ENCODE data around the gene F12.

Gene F12

DNA sequence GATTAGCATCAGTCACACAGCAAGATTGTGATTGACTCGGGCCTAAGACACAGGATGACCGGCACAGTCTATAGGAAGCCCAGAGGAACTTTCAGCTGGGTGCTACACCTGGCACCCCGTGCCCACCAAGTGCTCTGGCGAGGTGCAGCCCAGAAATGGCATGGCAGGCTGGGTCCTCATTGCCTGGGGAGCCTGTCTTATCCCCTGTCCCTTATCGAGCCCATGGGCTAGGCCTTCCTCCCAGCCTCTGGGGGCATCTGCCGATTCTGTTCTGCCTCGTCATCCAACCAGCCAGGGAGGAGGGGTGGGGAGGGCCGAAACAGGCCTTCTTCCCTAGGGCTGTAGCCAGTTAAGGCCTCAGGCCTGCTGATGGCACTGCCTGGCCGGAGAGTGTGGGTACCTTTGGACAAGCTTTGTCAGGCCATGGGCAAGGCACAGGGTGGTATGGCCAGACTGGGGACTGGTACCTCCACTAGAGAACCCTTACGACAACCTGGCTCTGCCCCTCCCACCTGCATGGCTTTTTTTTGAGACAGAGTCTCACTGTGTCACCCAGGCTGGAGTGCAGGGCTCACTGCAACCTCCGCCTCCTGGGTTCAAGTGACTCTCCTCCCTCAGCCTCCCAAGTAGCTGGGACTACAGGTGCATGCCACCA lies 18.7 kb upstream of the F12 start:
- TF ChIP-seq, protein P1, sequence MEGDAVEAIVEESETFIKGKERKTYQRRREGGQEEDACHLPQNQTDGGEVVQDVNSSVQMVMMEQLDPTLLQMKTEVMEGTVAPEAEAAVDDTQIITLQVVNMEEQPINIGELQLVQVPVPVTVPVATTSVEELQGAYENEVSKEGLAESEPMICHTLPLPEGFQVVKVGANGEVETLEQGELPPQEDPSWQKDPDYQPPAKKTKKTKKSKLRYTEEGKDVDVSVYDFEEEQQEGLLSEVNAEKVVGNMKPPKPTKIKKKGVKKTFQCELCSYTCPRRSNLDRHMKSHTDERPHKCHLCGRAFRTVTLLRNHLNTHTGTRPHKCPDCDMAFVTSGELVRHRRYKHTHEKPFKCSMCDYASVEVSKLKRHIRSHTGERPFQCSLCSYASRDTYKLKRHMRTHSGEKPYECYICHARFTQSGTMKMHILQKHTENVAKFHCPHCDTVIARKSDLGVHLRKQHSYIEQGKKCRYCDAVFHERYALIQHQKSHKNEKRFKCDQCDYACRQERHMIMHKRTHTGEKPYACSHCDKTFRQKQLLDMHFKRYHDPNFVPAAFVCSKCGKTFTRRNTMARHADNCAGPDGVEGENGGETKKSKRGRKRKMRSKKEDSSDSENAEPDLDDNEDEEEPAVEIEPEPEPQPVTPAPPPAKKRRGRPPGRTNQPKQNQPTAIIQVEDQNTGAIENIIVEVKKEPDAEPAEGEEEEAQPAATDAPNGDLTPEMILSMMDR (IDR thresholded peaks at IDR 0.05): no peak

DNA sequence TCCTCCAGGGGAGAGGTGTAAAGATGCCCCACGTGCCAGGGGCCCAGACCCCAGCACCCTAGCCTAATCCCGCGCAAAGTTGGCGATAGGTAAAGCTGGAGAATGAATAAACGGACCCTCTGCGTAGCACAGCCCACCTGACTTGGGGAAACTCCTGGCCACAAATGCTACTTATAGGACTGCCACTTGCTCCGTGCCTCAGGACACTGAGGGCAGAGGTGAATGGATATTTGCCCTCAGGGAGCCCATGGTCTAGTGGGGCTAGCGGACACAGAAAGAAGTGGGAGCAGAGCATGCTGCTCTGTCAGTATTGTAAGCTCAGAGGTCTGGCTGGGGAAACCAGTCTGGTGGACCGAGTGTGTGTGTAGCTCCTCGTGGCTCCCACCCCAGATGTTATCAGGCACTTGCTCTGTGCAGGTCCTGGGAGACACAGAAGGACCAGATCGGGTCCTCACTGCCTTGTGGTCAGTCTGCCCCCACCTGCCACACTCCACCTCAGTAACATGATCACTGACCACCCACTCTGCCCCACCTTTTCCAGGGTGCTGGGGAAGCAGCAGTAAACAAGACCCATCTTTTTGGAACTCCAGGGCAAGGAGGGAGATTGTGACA lies 18.0 kb upstream of the F12 start:
- TF ChIP-seq, protein P1 (IDR thresholded peaks at IDR 0.05): no peak

DNA sequence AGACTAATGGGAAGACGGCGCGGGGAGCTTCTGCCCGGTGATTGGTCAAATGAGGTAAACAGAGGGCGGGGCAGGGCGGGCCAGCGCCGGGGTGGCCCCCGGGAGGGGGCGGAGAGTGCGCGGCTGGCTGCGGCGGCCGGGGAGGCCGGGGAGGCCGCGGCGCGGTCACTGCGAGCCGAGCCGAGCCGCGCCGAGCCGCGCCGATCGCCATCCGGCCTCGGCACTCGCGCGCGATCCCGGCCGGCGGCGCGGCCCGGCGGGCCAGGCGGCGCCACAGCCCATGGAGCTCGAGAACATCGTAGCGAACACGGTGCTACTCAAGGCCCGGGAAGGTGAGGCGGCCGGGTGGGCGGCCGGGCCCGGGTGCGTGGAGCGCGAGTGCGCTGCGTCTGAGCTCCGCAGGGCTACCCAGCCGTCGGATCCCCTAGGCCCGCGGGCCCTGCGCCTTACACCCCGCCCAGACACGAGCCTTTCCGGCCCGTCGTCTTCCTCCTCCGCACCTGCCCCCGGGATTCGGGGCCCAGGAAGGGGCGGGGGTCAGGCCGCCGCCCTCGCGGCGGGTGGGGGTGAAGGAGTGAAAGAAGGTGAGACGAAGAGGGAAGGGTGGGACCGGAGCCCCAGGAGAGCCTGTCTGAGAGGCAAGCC lies 17.3 kb upstream of the F12 start, which contains the start of gene GRK6:
GRK6 (plus strand) TSS at position 111 of the 645 bp plus-strand sequence; CDS start at position 281, 170 bp downstream.
- TF ChIP-seq, protein P1 (IDR thresholded peaks at IDR 0.05): no peak

DNA sequence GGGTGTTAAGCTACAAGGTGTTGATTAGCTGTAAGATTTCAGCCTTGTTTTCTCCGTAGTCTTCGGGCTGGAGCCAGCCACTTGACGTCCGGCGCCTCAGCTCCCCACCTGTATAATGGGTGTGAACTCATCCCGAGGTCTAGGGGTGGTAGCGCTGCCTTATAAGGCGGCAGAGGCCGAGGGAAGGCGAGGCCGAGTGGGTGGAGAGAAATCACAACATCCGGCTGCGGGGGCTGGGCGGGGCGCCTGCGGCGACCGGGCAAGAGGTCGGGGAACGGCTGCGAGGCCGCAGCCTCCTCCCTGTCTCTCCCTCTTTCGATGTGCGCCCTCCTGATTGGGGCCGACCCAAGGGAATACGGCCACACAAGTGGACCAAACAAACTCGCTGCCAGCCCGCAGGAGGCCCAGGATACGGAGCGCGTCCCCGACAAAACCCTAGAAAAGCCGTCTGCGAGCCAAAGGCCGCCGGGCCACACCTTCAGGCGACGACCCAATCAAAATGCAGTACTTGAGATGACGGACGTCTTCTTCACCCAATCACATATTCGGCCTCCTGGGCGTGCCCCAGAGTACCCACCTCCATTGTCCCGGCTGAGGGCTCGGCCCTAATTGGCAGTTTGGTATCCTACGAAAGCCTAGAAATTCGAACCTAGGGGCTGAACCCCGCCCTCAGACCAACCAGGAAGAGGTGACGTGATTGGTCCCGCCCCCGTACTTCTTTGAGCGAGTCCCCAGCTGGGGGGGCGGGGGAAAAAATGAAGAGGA lies 16.6 kb upstream of the F12 start:
- TF ChIP-seq, protein P1 (IDR thresholded peaks at IDR 0.05): no peak

DNA sequence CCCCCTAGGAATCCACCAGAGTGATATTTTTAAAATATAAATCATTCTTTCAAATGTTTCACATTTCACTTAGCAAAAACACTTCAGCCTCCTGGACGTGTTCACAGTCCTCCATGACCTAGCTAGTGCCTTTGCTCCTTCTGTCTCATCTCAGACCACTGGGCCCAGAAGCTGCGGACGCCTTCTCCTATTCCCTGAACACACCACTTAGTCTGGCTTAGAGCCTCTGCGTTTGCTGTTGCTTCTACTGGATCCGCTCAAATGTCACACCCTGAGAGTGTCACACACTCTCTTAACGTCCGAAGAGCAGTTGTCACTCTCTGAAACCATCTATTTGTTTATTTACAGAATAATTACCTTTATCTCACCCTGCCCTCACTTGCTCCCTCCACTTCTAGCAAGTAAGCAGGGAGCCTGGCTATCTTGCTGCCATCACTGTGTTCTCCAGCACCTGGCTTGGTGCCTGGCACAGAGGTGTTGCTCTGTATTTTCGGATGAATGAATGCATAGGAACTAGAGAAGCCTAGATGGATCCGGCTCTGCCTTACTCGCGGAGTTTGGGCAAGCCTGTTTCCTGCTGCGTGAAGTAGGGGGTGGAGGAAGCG lies 15.9 kb upstream of the F12 start:
- TF ChIP-seq, protein P1 (IDR thresholded peaks at IDR 0.05): no peak

DNA sequence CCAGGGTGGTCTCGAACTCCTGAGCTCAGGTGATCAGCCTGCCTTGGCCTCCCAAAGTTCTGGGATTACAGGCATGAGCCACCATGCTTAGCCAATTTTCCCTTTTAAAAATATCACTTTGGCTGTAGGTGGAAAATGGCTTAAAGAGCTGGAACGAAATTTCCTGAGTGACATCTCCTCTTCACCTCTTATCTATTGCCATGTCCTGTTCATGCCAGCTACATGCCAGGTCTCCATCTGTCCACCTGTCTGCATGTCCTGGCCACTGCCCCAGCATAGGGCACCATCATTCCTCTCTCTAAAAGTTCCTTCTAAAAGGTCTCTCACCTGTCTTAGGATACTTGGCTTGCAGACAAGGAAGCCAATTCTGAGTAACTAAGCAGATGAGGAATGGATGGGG lies 14.3 kb upstream of the F12 start:
- TF ChIP-seq, protein P1 (IDR thresholded peaks at IDR 0.05): no peak

Data from LNCAP (cell line).